ENCODE results near the gene SS18. TPM values are rescaled to one million over a fixed set of nuclear protein-coding genes. Genes with fewer than 3 reads are reported as not detected.

The SS18 gene
- total and polyA plus RNA-seq, 8 donors, result 56.9 to 100 (median 91.8) TPM

GRCh38 chr18:26003356-26003755 is 87.1 kb downstream of the SS18 start:
- DNase-seq (no peak), ATAC-seq (no peak)
- Histone ChIP-seq H3K4me3 (no peak overlapping the region), H3K27me3 (no peaks in the 10 kb centered on the region), H3K4me1 (no peaks in the 10 kb centered on the region), H3K36me3 (no peaks in the 10 kb centered on the region), H3K9me3 (no peaks in the 10 kb centered on the region), H3K27ac (no peak overlapping the region)
- no peak for TF ChIP-seq CTCF (IDR thresholded peaks at IDR 0.05)
- intact Hi-C loops (cut with DNase I), result no loop called here

DNA sequence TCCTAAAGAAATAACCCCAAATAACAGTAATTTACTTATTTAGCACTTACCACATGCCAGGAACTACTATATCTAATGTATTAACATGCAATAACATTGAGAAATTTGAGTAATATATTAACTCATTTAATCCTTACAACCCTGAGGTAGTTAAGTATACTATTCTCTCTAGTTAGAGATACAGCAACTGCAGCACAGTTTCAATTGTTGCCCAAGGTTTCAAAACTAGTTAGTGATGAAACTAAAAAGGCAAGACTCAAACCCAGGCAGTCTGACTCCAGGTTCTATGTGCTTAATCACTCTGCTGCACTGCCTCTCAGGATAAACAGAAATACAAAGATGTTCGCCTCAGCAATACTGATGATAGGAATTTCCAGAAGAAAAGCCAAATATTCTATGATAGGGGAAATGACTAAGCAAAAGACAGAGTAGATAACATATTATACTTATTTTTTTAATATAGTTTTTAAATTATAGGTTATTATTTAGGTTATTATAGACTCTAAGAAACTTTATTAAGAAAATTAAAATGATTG is 88.0 kb downstream of the SS18 start:
- H3K27me3 ChIP-seq, result no peaks in the 10 kb centered on the region
- no peak overlapping the region for H3K27ac ChIP-seq
- TF ChIP-seq CTCF (IDR thresholded peaks at IDR 0.05), result no peak
- H3K9me3 ChIP-seq, result no peaks in the 10 kb centered on the region
- H3K4me3 ChIP-seq, result no peak overlapping the region
- no peaks in the 10 kb centered on the region for H3K4me1 ChIP-seq
- DNase-seq (no peak), ATAC-seq (no peak)
- intact Hi-C loops (cut with DNase I), result no loop called here
- H3K36me3 ChIP-seq, result no peaks in the 10 kb centered on the region

- H3K36me3 ChIP-seq, result no peaks in the 10 kb centered on the region
Measured at GRCh38 chr18:25998461-25998860, 92.0 kb downstream of the SS18 start.

DNA sequence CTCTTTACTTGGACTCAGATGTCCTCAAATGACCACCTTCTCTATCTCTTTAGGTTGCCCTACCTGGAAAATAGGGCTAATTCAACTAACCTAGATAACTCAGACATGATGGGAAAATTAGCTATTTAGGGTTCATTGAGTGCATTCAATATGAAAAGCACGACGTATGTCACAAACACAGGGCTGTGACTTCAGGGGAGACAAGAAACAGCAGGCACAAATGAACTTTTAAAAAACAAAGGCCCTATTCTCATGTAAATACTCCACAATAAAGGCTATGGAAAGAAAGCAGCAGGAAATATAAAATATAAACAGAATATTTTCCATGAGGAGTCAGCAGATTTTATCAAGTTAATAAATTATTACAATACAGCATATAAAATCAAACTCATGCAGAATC is 97.8 kb downstream of the SS18 start:
- no peak for ATAC-seq
- Histone ChIP-seq H3K4me1 (no peaks in the 10 kb centered on the region), H3K27me3 (no peaks in the 10 kb centered on the region), H3K4me3 (no peak overlapping the region), H3K36me3 (no peaks in the 10 kb centered on the region), H3K27ac (no peak overlapping the region), H3K9me3 (no peaks in the 10 kb centered on the region)
- no peak for DNase-seq
- intact Hi-C loops (cut with DNase I), result no loop called here
- no peak for TF ChIP-seq CTCF (IDR thresholded peaks at IDR 0.05)

More at GRCh38 chr18:25998461-25998860, 92.0 kb downstream of the SS18 start:
- Histone ChIP-seq H3K9me3 (no peaks in the 10 kb centered on the region), H3K27me3 (no peaks in the 10 kb centered on the region), H3K27ac (no peak overlapping the region), H3K4me1 (no peaks in the 10 kb centered on the region), H3K4me3 (no peak overlapping the region)
- TF ChIP-seq CTCF (IDR thresholded peaks at IDR 0.05), result no peak
- ATAC-seq (peak; percentile 89), DNase-seq (no peak)
- intact Hi-C loops (cut with DNase I), result no loop called here

GRCh38 chr18:25990473-25990872 is 99.9 kb downstream of the SS18 start:
- Histone ChIP-seq H3K36me3 (no peaks in the 10 kb centered on the region), H3K27ac (peak overlapping the region in 1 of 2 donors; percentile 51), H3K4me3 (no peak overlapping the region), H3K27me3 (no peaks in the 10 kb centered on the region), H3K9me3 (no peaks in the 10 kb centered on the region), H3K4me1 (no peaks in the 10 kb centered on the region)
- DNase-seq, result no peak
- ATAC-seq, result no peak
- intact Hi-C loops (cut with DNase I), result no loop called here
- no peak for TF ChIP-seq CTCF (IDR thresholded peaks at IDR 0.05)
